SK-N-SH (cell line): ENCODE data around the gene SMARCC1. TPM values are rescaled to one million over a fixed set of nuclear protein-coding genes. Genes with fewer than 3 reads are reported as not detected.

ENCODE experiments used
- CTCF ChIA-PET: fragments of 300-600, 350-600 bp; formaldehyde crosslinking; extraction: SDS; loops from one replicate; lab custom pipeline; 2021; lab: Yijun Ruan, JAX
- POLR2A ChIA-PET: fragments of 350-600 bp; sonication (Branson Sonifier 250); formaldehyde crosslinking; extraction: SDS; loops from one replicate; lab custom pipeline; 2020; ENCODE audit warnings: antibody characterized with exemption, inconsistent platforms; lab: Yijun Ruan, JAX
- DNase-seq: peaks from one replicate; pipeline ENCODE4 v3.0.0; 2012
- H2AFZ ChIP-seq: fragments of 200-600 bp; sonication (generic); 2 replicates; pipeline ENCODE4 v1.8.1; 2016; ENCODE audit warnings: antibody characterized with exemption, mild to moderate bottlenecking, low read depth
- H3F3A ChIP-seq: fragments of 200-600 bp; sonication (generic); replicated peaks from 2 replicates; pipeline ENCODE3; 2016; ENCODE audit warnings: antibody characterized with exemption, mild to moderate bottlenecking; ENCODE audit not compliant: insufficient read depth
- H3K27ac ChIP-seq, 2 experiments: fragments of 200-500 bp in 1 of 2; fragments of 200-600 bp in 1 of 2; sonication (Bioruptor generic) in 1 of 2; sonication (generic), shearing (Covaris generic) in 1 of 2; 2 replicates each; pipeline versions ENCODE4 v1.5.1 to v1.6.1; 2014 to 2016; ENCODE audit warnings: low read depth in 2 of 2, inconsistent platforms in 1 of 2, low read length in 1 of 2, mild to moderate bottlenecking in 1 of 2, mixed read lengths in 1 of 2
- H3K27me3 ChIP-seq: fragments of 200-600 bp; sonication (generic), shearing (Covaris generic); 2 replicates; pipeline ENCODE4 v1.6.1; 2016; ENCODE audit warnings: mixed run types; ENCODE audit not compliant: insufficient read depth
- H3K36me3 ChIP-seq, 2 experiments: fragments of 200-500 bp in 1 of 2; fragments of 200-600 bp in 1 of 2; sonication (Bioruptor generic) in 1 of 2; sonication (generic) in 1 of 2; replicated peaks in 1 of 2; 2 replicates each; pipeline versions ENCODE3 to v1.5.1; 2014 to 2016; ENCODE audit warnings: low read length in 1 of 2, mild to moderate bottlenecking in 1 of 2; ENCODE audit not compliant: insufficient read depth in 2 of 2, control insufficient read depth in 1 of 2
- H3K4me1 ChIP-seq, 2 experiments: fragments of 200-500 bp in 1 of 2; fragments of 200-600 bp in 1 of 2; sonication (Bioruptor generic) in 1 of 2; sonication (generic), shearing (Covaris generic) in 1 of 2; 2 replicates each; pipeline versions ENCODE4 v1.5.1 to v1.6.1; 2014 to 2016; ENCODE audit warnings: low read depth in 1 of 2, low read length in 1 of 2, mixed run types in 1 of 2; ENCODE audit not compliant: insufficient read depth in 2 of 2, control insufficient read depth in 1 of 2
- H3K4me2 ChIP-seq: fragments of 200-600 bp; sonication (generic), shearing (Covaris generic); 2 replicates; pipeline ENCODE4 v1.6.1; 2017; ENCODE audit warnings: mixed run types
- H3K4me3 ChIP-seq, 2 experiments: fragments of 200-500 bp in 1 of 2; fragments of 200-600 bp in 1 of 2; sonication (Bioruptor generic) in 1 of 2; sonication (generic), shearing (Covaris generic) in 1 of 2; 2 replicates each; pipeline versions ENCODE4 v1.5.1 to v1.8.1; 2014 to 2016; ENCODE audit warnings: low read depth in 2 of 2, inconsistent platforms in 1 of 2, low read length in 1 of 2, mild to moderate bottlenecking in 1 of 2, mixed read lengths in 1 of 2, moderate library complexity in 1 of 2
- H3K79me2 ChIP-seq: fragments of 200-600 bp; sonication (generic); 2 replicates; pipeline ENCODE4 v1.8.1; 2017; ENCODE audit warnings: mild to moderate bottlenecking; ENCODE audit not compliant: insufficient read depth
- H3K9ac ChIP-seq: fragments of 200-600 bp; sonication (generic); 2 replicates; pipeline ENCODE4 v1.6.1; 2017; ENCODE audit warnings: mixed run types
- H3K9me2 ChIP-seq: fragments of 200-600 bp; sonication (generic); 2 replicates; pipeline ENCODE4 v1.6.1; 2017; ENCODE audit warnings: mixed run types
- H3K9me3 ChIP-seq: fragments of 200-600 bp; sonication (generic); 2 replicates; pipeline ENCODE4 v1.6.1; 2017; ENCODE audit warnings: mixed run types, mild to moderate bottlenecking, moderate library complexity
- H4K20me1 ChIP-seq: fragments of 200-600 bp; sonication (generic); 2 replicates; pipeline ENCODE4 v1.6.1; 2017; ENCODE audit warnings: mild to moderate bottlenecking, mixed run types; ENCODE audit not compliant: insufficient read depth
- CTCF ChIP-seq: fragments of 200-600 bp; sonication (generic); IDR thresholded peaks from 2 replicates; pipeline ENCODE4 v1.6.1; 2017; ENCODE audit warnings: antibody characterized with exemption, mild to moderate bottlenecking, moderate library complexity
- ELF1 ChIP-seq: IDR thresholded peaks from 2 replicates; pipeline ENCODE4 v1.4.0; 2012
- EP300 ChIP-seq, 2 experiments: IDR thresholded peaks; 2 replicates each; pipeline versions ENCODE4 v1.4.0 to v1.6.1; 2012; ENCODE audit warnings: borderline replicate concordance in 1 of 2, low read depth in 1 of 2, low read length in 1 of 2
- GABPA ChIP-seq: IDR thresholded peaks from 2 replicates; pipeline ENCODE4 v1.4.0; 2012; ENCODE audit warnings: low read depth, mild to moderate bottlenecking
- JUND ChIP-seq: IDR thresholded peaks from 2 replicates; pipeline ENCODE4 v1.4.0; 2012
- MEF2A ChIP-seq: IDR thresholded peaks from 2 replicates; pipeline ENCODE4 v1.4.0; 2012; ENCODE audit warnings: low read depth, borderline replicate concordance
- NRF1 ChIP-seq: IDR thresholded peaks from 2 replicates; pipeline ENCODE4 v1.6.1; 2012; ENCODE audit warnings: low read depth, mild to moderate bottlenecking, low read length
- RCOR1 ChIP-seq: fragments of 150-350 bp; IDR thresholded peaks from 2 replicates; pipeline ENCODE4 v1.6.1; 2017; ENCODE audit warnings: antibody characterized with exemption, low read length
- REST ChIP-seq: IDR thresholded peaks from 2 replicates; pipeline ENCODE4 v1.6.1; 2012; ENCODE audit warnings: mild to moderate bottlenecking, low read depth, low read length, moderate library complexity
- RFX5 ChIP-seq: IDR thresholded peaks from 2 replicates; pipeline ENCODE4 v1.6.1; 2012; ENCODE audit warnings: mild to moderate bottlenecking, improper control_type of control experiment, low read length
- RXRA ChIP-seq: IDR thresholded peaks from 2 replicates; pipeline ENCODE4 v1.4.0; 2012; ENCODE audit warnings: low read depth, mild to moderate bottlenecking, borderline replicate concordance
- SMC3 ChIP-seq: IDR thresholded peaks from 2 replicates; pipeline ENCODE4 v1.6.1; 2012; ENCODE audit warnings: low read depth, low read length, improper control_type of control experiment
- TAF1 ChIP-seq: IDR thresholded peaks from 2 replicates; pipeline ENCODE4 v1.6.1; 2012; ENCODE audit warnings: low read depth, mild to moderate bottlenecking, low read length, moderate library complexity, borderline replicate concordance
- TCF12 ChIP-seq: IDR thresholded peaks from 2 replicates; pipeline ENCODE4 v1.4.0; 2012
- ZBTB33 ChIP-seq: IDR thresholded peaks from 2 replicates; pipeline ENCODE4 v1.4.0; 2012; ENCODE audit warnings: low read depth, borderline replicate concordance
- WGBS: methylation state at CpG from one replicate; pipeline ENCODE4 v1.1.6; 2017; ENCODE audit warnings: low lambda C conversion rate; 5-methylcytosine and 5-hydroxymethylcytosine counted together
- polyA plus RNA-seq, 3 experiments: library from polyadenylated mRNA; depleted of rRNA; stranded (reverse); fragments of >200 nt; gene quantifications; 2 replicates each; pipeline ENCODE4 v1.2.3, GENCODE V29; 2012
- TF ChIP-seq, protein P1 (sequence below): fragments of 150-350 bp; IDR thresholded peaks from 2 replicates; pipeline ENCODE4 v1.6.1; 2016; ENCODE audit warnings: mild to moderate bottlenecking, low read depth, low read length

SMARCC1 gene
- polyA plus RNA-seq, 1 of the 3 experiments (the other 2 are of a cell fraction) = 16.5 TPM

DNA sequence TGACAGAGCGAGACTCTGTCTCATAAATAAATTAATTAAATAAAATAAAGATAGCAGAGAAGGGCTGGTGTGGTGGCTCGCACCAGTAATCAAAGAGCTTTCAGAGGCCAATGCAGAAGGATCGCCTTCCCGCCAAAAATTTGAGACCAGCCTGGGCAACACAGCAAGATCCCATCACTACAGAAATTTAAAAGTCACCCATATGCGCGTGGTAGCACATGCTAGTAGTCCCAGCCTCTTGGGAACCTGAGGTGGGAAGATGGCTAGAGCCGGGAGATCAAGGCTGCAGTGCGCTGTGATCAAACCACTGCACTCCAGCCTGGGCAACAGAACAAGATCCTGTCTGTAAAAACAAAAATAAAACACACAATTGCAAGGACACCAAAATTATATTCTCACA lies 9.6 kb downstream of the SMARCC1 start (continued):
- TF ChIP-seq REST = no peak
- no peak for TF ChIP-seq MEF2A
- TF ChIP-seq, protein P1, sequence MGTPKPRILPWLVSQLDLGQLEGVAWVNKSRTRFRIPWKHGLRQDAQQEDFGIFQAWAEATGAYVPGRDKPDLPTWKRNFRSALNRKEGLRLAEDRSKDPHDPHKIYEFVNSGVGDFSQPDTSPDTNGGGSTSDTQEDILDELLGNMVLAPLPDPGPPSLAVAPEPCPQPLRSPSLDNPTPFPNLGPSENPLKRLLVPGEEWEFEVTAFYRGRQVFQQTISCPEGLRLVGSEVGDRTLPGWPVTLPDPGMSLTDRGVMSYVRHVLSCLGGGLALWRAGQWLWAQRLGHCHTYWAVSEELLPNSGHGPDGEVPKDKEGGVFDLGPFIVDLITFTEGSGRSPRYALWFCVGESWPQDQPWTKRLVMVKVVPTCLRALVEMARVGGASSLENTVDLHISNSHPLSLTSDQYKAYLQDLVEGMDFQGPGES = no peak
- no peak for TF ChIP-seq SMC3
- TF ChIP-seq RFX5 = no peak
- TF ChIP-seq TAF1 = no peak
- TF ChIP-seq TCF12 = no peak
- no peak for TF ChIP-seq ELF1
- TF ChIP-seq JUND = no peak
- TF ChIP-seq, all 33 proteins: peak for 0

DNA sequence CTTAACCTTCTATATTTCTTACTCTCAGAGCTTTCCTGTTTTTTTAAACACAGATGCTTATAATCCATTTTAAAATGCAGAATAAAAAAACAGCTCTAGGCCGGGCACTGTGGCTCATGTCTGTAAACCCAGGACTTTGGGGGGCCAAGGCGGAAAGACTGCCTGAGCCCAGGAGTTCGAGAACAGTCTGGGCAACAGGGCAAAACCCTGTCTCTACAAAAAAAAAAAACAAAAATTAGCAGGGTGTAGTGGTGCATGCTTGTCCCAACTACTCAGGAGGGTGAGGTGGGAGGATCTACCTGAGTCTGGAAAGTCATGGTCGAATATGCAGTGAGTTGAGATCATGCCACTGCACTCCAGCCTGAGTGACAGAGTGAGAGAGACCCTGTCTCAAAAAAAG lies 15.5 kb downstream of the SMARCC1 start:
- WGBS = 95% methylated on average over 4 of the region's 4 CpGs
- Histone ChIP-seq H3K79me2 (peaks cover 100% of the 10 kb centered on the region), H3K4me1 (no peaks in the 10 kb centered on the region), H3K27ac (no peak overlapping the region), H3K4me3 (no peak overlapping the region), H3K4me2 (no peak overlapping the region), H3K9me3 (no peaks in the 10 kb centered on the region; the same call in 1 of the 2 replicates), H3F3A (no peaks in the 10 kb centered on the region), H2AFZ (no peak overlapping the region), H3K9me2 (no peaks in the 10 kb centered on the region), H4K20me1 (peaks cover 29% of the 10 kb centered on the region), H3K9ac (no peak overlapping the region), H3K36me3 (peaks cover 7 to 15% of the 10 kb centered on the region in 2 experiments), H3K27me3 (no peaks in the 10 kb centered on the region)
- ChIA-PET CTCF (interaction anchor here (0.5 to 1.5 kb wide), 3 partner anchors 10 to 767 kb away, joined by 3 to 4 read pairs (median 3); no protein-coding TSS in a partner anchor), POLR2A (no interaction called here)
- no peak for DNase-seq
- TF ChIP-seq ZBTB33 = no peak
- TF ChIP-seq CTCF = no peak
- TF ChIP-seq RCOR1 = no peak
- no peak for TF ChIP-seq RXRA
- TF ChIP-seq NRF1 = no peak
- TF ChIP-seq EP300 (IDR thresholded peaks at IDR 0.05; ENCODE audit: borderline replicate concordance in 1 of 2, low read depth in 1 of 2, low read length in 1 of 2) = no peak
- no peak for TF ChIP-seq GABPA
